NB4 (cell line): ENCODE results near the gene CEPT1.

Source experiments
- MYC ChIP-seq: IDR thresholded peaks from 2 replicates; pipeline ENCODE4 v1.6.1; 2011; ENCODE audit warnings: low read depth, low read length
- POLR2A ChIP-seq: IDR thresholded peaks from 2 replicates; pipeline ENCODE4 v1.6.1; 2011; ENCODE audit warnings: mild to moderate bottlenecking; ENCODE audit not compliant: insufficient read length; ENCODE audit errors: extremely low read depth
- TF ChIP-seq, protein P1 (sequence below): IDR thresholded peaks from one replicate; pipeline ENCODE4 v1.5.1; 2012; ENCODE audit warnings: low read depth, low read length
- TF ChIP-seq, protein P2 (sequence below): IDR thresholded peaks from 2 replicates; pipeline ENCODE4 v1.6.1; 2011; ENCODE audit warnings: low read depth, low read length

DNA sequence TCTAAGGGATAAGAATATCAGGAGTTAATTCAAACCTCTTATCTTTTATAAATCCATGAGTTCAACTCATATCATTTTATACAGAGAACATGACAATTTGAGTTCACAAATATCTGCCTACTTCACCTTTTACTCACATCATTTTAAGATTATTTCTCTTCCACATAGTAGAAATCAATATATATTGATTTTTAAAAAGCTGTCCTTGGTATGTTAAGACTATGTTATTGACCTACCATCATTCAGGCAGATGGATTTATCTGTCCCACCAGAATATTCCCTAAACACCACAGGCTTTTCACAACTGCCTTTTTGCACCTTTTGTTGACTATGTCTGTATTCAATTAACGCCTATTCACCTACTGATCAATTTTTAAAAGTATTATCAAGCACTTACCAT lies 13.7 kb upstream of the CEPT1 start:
- TF ChIP-seq, protein P1, sequence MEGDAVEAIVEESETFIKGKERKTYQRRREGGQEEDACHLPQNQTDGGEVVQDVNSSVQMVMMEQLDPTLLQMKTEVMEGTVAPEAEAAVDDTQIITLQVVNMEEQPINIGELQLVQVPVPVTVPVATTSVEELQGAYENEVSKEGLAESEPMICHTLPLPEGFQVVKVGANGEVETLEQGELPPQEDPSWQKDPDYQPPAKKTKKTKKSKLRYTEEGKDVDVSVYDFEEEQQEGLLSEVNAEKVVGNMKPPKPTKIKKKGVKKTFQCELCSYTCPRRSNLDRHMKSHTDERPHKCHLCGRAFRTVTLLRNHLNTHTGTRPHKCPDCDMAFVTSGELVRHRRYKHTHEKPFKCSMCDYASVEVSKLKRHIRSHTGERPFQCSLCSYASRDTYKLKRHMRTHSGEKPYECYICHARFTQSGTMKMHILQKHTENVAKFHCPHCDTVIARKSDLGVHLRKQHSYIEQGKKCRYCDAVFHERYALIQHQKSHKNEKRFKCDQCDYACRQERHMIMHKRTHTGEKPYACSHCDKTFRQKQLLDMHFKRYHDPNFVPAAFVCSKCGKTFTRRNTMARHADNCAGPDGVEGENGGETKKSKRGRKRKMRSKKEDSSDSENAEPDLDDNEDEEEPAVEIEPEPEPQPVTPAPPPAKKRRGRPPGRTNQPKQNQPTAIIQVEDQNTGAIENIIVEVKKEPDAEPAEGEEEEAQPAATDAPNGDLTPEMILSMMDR = no peak
- TF ChIP-seq POLR2A = no peak
- TF ChIP-seq, protein P2, sequence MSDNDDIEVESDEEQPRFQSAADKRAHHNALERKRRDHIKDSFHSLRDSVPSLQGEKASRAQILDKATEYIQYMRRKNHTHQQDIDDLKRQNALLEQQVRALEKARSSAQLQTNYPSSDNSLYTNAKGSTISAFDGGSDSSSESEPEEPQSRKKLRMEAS = no peak
- no peak for TF ChIP-seq MYC
